K562 (cell line): ENCODE data around the gene CHD1L. TPM values are rescaled to one million over a fixed set of nuclear protein-coding genes. Genes with fewer than 3 reads are reported as not detected.

ENCODE experiments used
- ATF1 ChIP-seq, 2 experiments: fragments of 450-650 bp in 1 of 2; IDR thresholded peaks; 2 replicates each; pipeline ENCODE4 v1.6.1; 2016; ENCODE audit warnings: missing compliant biosample characterization in 1 of 2, missing genetic modification characterization in 1 of 2
- PBX2 ChIP-seq, 2 experiments: IDR thresholded peaks in 1 of 2; conservative IDR thresholded peaks in 1 of 2; 2 replicates each; pipeline ENCODE4 v1.6.1; 2016; ENCODE audit warnings: low read depth in 2 of 2, mild to moderate bottlenecking in 1 of 2, missing compliant biosample characterization in 1 of 2, missing genetic modification characterization in 1 of 2, moderate library complexity in 1 of 2
- POLR2H ChIP-seq: IDR thresholded peaks from 2 replicates; pipeline ENCODE4 v1.6.1; 2016; ENCODE audit warnings: missing genetic modification characterization, low read depth, mild to moderate bottlenecking, control low read depth, missing compliant biosample characterization, moderate library complexity
- ZBTB33 ChIP-seq: sonication (generic); formaldehyde crosslinking; IDR thresholded peaks from 2 replicates; pipeline ENCODE4 v1.8.1; 2023; ENCODE audit warnings: mild to moderate bottlenecking, missing genetic modification reagents
- polyA plus RNA-seq, 8 experiments: library from polyadenylated mRNA; depleted of rRNA in 4 of 8; stranded (reverse) in 5 of 8; unstranded in 3 of 8; fragments of >200 nt; fragmentation: Nextera tagmentation in 2 of 8; fragmentation: Illumina TruSeq in 1 of 8; extraction: Ambion mirVana in 2 of 8; extraction: Trizol in 1 of 8; gene quantifications; 2 replicates each; pipeline versions ENCODE4 v1.2.1 to v1.2.3, GENCODE V29; 2011 to 2014; ENCODE audit warnings: inconsistent platforms in 1 of 8, missing spikeins in 1 of 8
- total RNA-seq, 7 experiments: library from RNA; depleted of rRNA in 6 of 7; stranded (reverse); fragments of >200 nt in 6 of 7; fragmentation: Illumina TruSeq in 2 of 7; extraction: Trizol in 2 of 7; gene quantifications; 2 replicates each; pipeline versions ENCODE4 v1.2.1 to v1.2.3, GENCODE V29; 2011 to 2021; ENCODE audit warnings: low replicate concordance in 1 of 7
- TF ChIP-seq, protein P1 (sequence below): fragments of 250-450 bp; sonication (Bioruptor Pico); IDR thresholded peaks from 2 replicates; pipeline ENCODE4 v1.8.0; 2022; ENCODE audit warnings: moderate library complexity, mild to moderate bottlenecking, inconsistent platforms
- TF ChIP-seq, protein P2 (sequence below): sonication (generic); formaldehyde crosslinking; IDR thresholded peaks from 2 replicates; pipeline ENCODE4 v1.8.1; 2023; ENCODE audit warnings: mild to moderate bottlenecking, missing genetic modification reagents, moderate library complexity

Gene CHD1L
- total and polyA plus RNA-seq, 9 of the 15 experiments (the other 6 are each of a cell fraction or from before 2014, with no cell fraction given), result 25.0 to 93.3 (median 59.1) TPM

DNA sequence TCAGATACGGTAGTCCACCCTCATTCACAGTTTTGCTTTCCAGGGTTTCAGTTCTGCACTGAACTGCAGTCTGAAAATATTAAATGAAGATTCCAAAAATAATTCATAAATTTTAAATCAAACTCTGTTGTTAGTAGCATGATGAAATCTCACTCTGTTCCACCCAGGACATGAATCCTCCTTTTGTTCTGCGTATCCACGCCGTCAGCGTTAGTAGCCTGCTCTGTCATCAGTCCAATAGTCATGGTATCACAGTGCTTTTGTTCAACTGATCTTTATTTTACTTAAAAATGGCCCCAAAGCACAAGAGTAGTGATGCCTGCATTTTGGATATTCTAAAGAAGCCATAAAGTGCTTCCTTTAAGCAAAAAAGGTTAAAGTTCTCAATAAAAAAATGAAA lies 23.9 kb downstream of the CHD1L start (continued):
- TF ChIP-seq, protein P1, sequence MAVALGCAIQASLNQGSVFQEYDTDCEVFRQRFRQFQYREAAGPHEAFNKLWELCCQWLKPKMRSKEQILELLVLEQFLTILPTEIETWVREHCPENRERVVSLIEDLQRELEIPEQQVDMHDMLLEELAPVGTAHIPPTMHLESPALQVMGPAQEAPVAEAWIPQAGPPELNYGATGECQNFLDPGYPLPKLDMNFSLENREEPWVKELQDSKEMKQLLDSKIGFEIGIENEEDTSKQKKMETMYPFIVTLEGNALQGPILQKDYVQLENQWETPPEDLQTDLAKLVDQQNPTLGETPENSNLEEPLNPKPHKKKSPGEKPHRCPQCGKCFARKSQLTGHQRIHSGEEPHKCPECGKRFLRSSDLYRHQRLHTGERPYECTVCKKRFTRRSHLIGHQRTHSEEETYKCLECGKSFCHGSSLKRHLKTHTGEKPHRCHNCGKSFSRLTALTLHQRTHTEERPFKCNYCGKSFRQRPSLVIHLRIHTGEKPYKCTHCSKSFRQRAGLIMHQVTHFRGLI (CRISPR knock-in tag), result no peak
- TF ChIP-seq POLR2H (tag) (no peak), PBX2 (CRISPR knock-in tag; IDR thresholded peaks at IDR 0.05; ENCODE audit: low read depth) (no peak), PBX2 (tag; conservative IDR thresholded peaks at IDR 0.05; ENCODE audit: low read depth) (no peak), ZBTB33 (CRISPR knock-in tag) (no peak), ATF1 (CRISPR knock-in tag; IDR thresholded peaks at IDR 0.05) (no peak), ATF1 (tag; IDR thresholded peaks at IDR 0.05) (no peak)
- TF ChIP-seq, protein P2, sequence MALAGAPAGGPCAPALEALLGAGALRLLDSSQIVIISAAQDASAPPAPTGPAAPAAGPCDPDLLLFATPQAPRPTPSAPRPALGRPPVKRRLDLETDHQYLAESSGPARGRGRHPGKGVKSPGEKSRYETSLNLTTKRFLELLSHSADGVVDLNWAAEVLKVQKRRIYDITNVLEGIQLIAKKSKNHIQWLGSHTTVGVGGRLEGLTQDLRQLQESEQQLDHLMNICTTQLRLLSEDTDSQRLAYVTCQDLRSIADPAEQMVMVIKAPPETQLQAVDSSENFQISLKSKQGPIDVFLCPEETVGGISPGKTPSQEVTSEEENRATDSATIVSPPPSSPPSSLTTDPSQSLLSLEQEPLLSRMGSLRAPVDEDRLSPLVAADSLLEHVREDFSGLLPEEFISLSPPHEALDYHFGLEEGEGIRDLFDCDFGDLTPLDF (CRISPR knock-in tag), result no peak
